ENCODE results near the gene DIP2C.

GRCh38 chr10:492836-493235 lies 196.6 kb downstream of the DIP2C start:
- TF ChIP-seq CTCF (IDR thresholded peaks at IDR 0.05) (no peak), POLR2A (IDR thresholded peaks at IDR 0.05) (no peak)
